GM21360 (cell line): ENCODE measurements around the gene SAMD4B.
"Not testable (repeated sequence)": the region's sequence is repeated elsewhere in the genome, so short reads cannot be mapped to it uniquely, and the experiment has no call there.

ENCODE experiments used
- ATAC-seq: cut with Tn5 transposase; IDR thresholded peaks from one replicate; pipeline ENCODE4 v1.9.1; 2021; ENCODE audit warnings: mild to moderate bottlenecking, moderate library complexity; ENCODE audit not compliant: unreplicated experiment

Gene SAMD4B

GRCh38 chr19:39362682-39363657, 20.7 kb downstream of the SAMD4B start:
- ATAC-seq, result no peak

- no peak for ATAC-seq
Observed at GRCh38 chr19:39363901-39364457, 21.8 kb downstream of the SAMD4B start.

- ATAC-seq, result no peak
Observed at GRCh38 chr19:39365531-39365930, 23.3 kb downstream of the SAMD4B start.

- no peak for ATAC-seq
Observed at GRCh38 chr19:39369200-39369599, 27.0 kb downstream of the SAMD4B start.

GRCh38 chr19:39370735-39371134, 28.5 kb downstream of the SAMD4B start:
- ATAC-seq, result no peak

GRCh38 chr19:39372047-39372802, 30.0 kb downstream of the SAMD4B start:
- no peak for ATAC-seq

- ATAC-seq, result no peak
Observed at GRCh38 chr19:39372941-39373340, 30.7 kb downstream of the SAMD4B start.

- ATAC-seq, result no peak
Observed at GRCh38 chr19:39375929-39376328, 33.7 kb downstream of the SAMD4B start.

GRCh38 chr19:39377373-39378362, 35.4 kb downstream of the SAMD4B start:
- no peak for ATAC-seq

- ATAC-seq, result not testable (repeated sequence)
Observed at GRCh38 chr19:39379366-39379765, 37.1 kb downstream of the SAMD4B start.

- ATAC-seq, result no peak
Observed at GRCh38 chr19:39379865-39380396, 37.7 kb downstream of the SAMD4B start.

- ATAC-seq, result no peak
Observed at GRCh38 chr19:39380521-39381502, 38.6 kb downstream of the SAMD4B start.

- ATAC-seq, result no peak
Observed at GRCh38 chr19:39381910-39382611, 39.8 kb downstream of the SAMD4B start.

- ATAC-seq, result no peak
Observed at GRCh38 chr19:39382991-39383828, 41.0 kb downstream of the SAMD4B start.

GRCh38 chr19:39384839-39385568, 42.8 kb downstream of the SAMD4B start:
- no peak for ATAC-seq

- ATAC-seq, result no peak
Observed at GRCh38 chr19:39385629-39386411, 43.6 kb downstream of the SAMD4B start.
